Activated CD8-positive, alpha-beta T cell treated with anti-CD3 and anti-CD28 coated beads, Interleukin-2, amount 10 ng/mL, durations not matched to agents 7 days and 5 days (primary cell): ENCODE measurements around the gene MBD3. TPM values are rescaled to one million over a fixed set of nuclear protein-coding genes. Genes with fewer than 3 reads are reported as not detected.
"Not testable (repeated sequence)": the region's sequence is repeated elsewhere in the genome, so short reads cannot be mapped to it uniquely, and the experiment has no call there.

Experiments
- ATAC-seq: fragments of 150-1000 bp; cut with Tn5 transposase; one replicate; pipeline ENCODE4 v1.10.0; 2021; ENCODE audit warnings: moderate library complexity
- CTCF ChIA-PET: fragments of 350-600 bp; sonication (Branson Sonifier 250); formaldehyde crosslinking; loops from one replicate; lab custom pipeline; 2021; ENCODE audit warnings: antibody characterized with exemption; lab: Charles Lee
- POLR2A ChIA-PET: fragments of 350-600 bp; sonication (Branson Sonifier 250); formaldehyde crosslinking; loops from one replicate; lab custom pipeline; 2021; ENCODE audit warnings: antibody characterized with exemption; lab: Charles Lee
- DNase-seq: peaks from one replicate; pipeline ENCODE4 v3.0.0-alpha.2; 2020
- H3K27ac Mint-ChIP-seq: one replicate; pipeline ENCODE4 v1.8.0; 2021; ENCODE audit warnings: mild to moderate bottlenecking, mixed read lengths
- H3K27me3 Mint-ChIP-seq: one replicate; pipeline ENCODE4 v1.8.0; 2021; ENCODE audit warnings: low read depth, mixed read lengths
- H3K36me3 Mint-ChIP-seq: one replicate; pipeline ENCODE4 v1.8.0; 2021; ENCODE audit warnings: low read depth, mixed read lengths
- H3K4me1 Mint-ChIP-seq: one replicate; pipeline ENCODE4 v1.8.0; 2021; ENCODE audit warnings: low read depth, mixed read lengths
- H3K4me3 Mint-ChIP-seq: one replicate; pipeline ENCODE4 v1.8.0; 2021; ENCODE audit warnings: mild to moderate bottlenecking, mixed read lengths
- H3K9me3 Mint-ChIP-seq: one replicate; pipeline ENCODE4 v1.8.0; 2022; ENCODE audit warnings: mixed read lengths; ENCODE audit not compliant: insufficient read depth
- total RNA-seq, 2 experiments: library from RNA; stranded (reverse); gene quantifications; one replicate each; pipeline ENCODE4 v1.2.3, GENCODE V29; 2021

Gene MBD3
- total RNA-seq, 2 experiments from 2014 or later = 98.4 to 102 TPM

DNA sequence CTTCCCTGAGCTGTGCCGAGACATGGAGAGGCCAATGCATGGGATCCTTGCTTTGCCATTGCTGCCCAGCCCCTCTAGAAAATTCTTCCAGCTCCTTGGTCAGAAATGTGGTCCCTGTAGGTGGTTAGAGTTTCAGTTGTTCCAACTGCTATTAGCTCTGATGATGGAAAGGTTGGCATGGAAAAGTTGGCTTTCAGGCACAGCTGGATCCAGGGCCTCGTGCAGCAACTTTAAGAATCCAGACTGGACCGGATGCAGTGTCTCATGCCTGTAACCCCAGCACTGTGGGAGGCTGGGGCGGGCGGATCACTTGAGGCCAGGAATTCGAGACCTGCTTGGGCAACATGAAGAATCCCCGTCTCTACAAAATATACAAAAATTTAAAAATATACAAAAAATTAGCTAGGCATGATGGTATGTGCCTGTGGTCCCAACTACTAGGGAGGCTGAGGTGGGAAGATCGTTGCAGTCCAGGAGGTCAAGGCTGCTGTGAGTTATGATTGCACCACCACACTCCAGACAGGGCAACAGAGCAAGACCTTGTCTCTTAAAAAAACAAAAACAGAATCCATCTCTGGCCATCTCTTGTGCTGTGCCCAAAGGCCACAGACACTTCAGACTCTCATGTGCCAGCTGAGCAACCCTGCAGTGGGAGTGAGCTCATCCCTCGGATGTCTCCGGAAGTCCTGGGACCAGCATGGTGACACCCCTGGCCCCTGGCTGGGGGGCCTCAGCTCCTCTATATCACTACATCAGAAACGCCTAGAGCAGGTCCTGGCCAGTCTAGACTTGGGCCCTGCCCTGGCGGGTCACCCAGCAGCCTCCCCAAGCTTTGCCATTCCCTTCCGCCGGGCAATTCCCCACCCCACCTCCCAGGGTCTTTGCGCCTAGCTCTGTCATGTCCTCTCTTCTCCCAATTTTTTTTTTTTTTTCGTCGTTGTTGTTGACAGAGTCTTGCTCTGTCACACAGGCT is 41.3 kb downstream of the MBD3 start:
- peaks cover under 1% of the 10 kb centered on the region for H3K4me1 Mint-ChIP-seq
- POLR2A ChIA-PET = no interaction called here
- no peak overlapping the region for H3K27ac Mint-ChIP-seq
- CTCF ChIA-PET = interaction anchor here (1.5 kb wide), 1 partner anchor 245 kb away, joined by 3 read pairs; no protein-coding TSS in a partner anchor
- no peak for ATAC-seq
- H3K4me3 Mint-ChIP-seq = no peak overlapping the region
- no peaks in the 10 kb centered on the region for H3K36me3 Mint-ChIP-seq
- no peak for DNase-seq
- H3K27me3 Mint-ChIP-seq = peaks cover 6% of the 10 kb centered on the region
- H3K9me3 Mint-ChIP-seq = no peaks in the 10 kb centered on the region

DNA sequence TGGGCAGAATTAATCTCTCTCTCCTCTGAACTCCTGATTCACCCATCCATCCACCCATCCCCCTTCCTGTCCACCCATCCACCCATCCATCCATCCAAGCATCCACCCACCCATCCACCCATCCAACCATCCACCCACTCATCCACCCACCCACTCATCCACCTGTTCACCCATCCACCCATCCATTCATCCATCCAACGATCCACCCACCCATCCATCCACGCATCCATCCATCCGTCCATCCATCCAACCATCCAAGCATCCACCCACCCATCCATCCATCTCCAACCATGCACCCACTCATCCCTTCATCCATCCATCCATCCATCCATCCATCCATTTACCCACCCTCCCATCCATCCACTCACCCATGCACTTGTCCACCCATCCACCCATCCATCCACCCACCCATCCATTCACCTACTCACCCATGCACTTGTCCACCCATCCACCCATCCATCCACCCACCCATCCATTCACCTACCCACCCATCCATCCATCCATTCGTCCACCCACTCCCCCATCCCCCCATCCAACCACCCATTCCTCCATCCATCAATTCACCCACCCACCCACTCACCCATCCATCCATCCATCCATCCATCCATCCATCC is 43.2 kb downstream of the MBD3 start:
- Mint-ChIP-seq H3K4me1 (peaks cover 4% of the 10 kb centered on the region), H3K27me3 (peaks cover 6% of the 10 kb centered on the region), H3K4me3 (no peak overlapping the region), H3K27ac (no peak overlapping the region), H3K36me3 (no peaks in the 10 kb centered on the region), H3K9me3 (no peaks in the 10 kb centered on the region)
- ChIA-PET POLR2A (no interaction called here), CTCF (no interaction called here)
- DNase-seq = no peak
- no peak for ATAC-seq

DNA sequence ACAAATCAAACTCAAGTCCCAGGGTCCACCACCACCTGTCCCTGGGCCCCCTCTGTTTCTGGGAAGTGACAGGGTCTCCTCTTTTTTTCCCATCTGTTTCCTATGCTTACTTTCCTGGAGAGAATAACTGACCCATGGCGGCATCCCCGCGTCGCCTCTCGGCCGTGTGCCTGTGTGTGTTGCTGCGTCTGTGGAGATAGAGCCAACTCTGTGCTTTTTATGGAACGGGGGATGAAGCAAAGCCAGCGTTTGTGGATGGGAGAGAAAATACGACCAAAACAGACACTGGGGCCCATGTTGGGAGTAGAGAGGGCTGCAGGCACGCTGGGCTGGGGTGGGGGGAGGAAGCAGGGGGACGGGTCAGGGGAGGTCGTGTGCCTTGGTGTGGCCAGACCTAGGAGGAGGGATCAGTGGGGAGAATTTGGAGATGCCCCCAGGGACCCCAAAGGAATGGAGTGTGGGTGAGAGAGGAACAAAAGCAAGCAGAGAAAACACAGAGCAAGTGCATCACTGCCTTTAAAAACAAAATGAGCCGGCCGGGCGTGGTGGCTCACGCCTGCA is 52.2 kb downstream of the MBD3 start:
- no peaks in the 10 kb centered on the region for H3K9me3 Mint-ChIP-seq
- ChIA-PET POLR2A (no interaction called here), CTCF (no interaction called here)
- ATAC-seq (no peak), DNase-seq (no peak)
- H3K36me3 Mint-ChIP-seq = no peaks in the 10 kb centered on the region
- H3K27me3 Mint-ChIP-seq = peaks cover 11% of the 10 kb centered on the region
- H3K27ac Mint-ChIP-seq = no peak overlapping the region
- H3K4me1 Mint-ChIP-seq = no peaks in the 10 kb centered on the region
- no peak overlapping the region for H3K4me3 Mint-ChIP-seq

DNA sequence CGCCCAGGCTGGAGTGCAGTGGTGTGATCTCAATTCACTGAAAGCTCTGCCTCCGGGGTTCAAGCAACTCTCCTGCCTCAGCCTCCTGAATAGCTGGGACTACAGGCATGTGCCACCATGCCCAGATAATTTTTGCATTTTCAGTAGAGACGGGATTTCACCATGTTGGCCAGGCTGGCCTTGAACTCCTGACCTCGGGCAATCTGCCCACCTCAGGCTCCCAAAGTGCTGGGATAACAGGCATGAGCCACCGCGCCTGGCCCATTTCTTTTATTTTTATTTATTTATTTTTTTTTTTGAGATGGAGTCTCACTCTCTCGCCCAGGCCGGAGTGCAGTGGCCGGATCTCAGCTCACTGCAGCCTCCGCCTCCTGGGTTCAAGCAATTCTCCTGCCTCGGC is 52.9 kb downstream of the MBD3 start:
- H3K36me3 Mint-ChIP-seq, POLR2A ChIA-PET, H3K4me1 Mint-ChIP-seq, H3K9me3 Mint-ChIP-seq, H3K4me3 Mint-ChIP-seq, H3K27ac Mint-ChIP-seq, ATAC-seq, DNase-seq, CTCF ChIA-PET: not testable (repeated sequence)
- peaks cover 11% of the 10 kb centered on the region for H3K27me3 Mint-ChIP-seq

DNA sequence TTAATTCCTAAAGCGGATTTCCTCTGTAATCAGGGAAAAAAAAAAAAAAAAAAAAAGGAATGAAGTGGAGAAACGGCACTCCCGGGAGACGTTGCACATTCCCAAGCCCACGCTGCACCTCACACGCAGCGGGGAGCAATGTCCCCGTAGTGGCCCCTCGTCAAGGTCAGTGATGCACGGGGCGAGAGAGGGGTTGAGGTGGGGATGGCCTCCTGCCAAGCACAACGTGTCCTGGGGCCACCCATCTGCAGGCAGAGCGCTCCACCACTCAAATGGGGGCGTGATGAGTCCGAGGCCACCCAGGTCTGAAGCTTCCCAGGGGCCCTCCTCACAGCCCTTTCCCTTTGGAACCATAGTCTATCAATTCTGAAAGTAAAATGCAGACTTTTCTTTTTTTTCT is 53.7 kb downstream of the MBD3 start:
- no peak for DNase-seq
- H3K9me3 Mint-ChIP-seq = no peaks in the 10 kb centered on the region
- H3K4me1 Mint-ChIP-seq = no peaks in the 10 kb centered on the region
- ChIA-PET POLR2A (no interaction called here), CTCF (interaction anchor here (0.7 kb wide), 1 partner anchor 61 kb away, joined by 3 read pairs; no protein-coding TSS in a partner anchor)
- no peaks in the 10 kb centered on the region for H3K36me3 Mint-ChIP-seq
- H3K4me3 Mint-ChIP-seq = no peak overlapping the region
- H3K27me3 Mint-ChIP-seq = peaks cover 11% of the 10 kb centered on the region
- H3K27ac Mint-ChIP-seq = no peak overlapping the region
- ATAC-seq = no peak

DNA sequence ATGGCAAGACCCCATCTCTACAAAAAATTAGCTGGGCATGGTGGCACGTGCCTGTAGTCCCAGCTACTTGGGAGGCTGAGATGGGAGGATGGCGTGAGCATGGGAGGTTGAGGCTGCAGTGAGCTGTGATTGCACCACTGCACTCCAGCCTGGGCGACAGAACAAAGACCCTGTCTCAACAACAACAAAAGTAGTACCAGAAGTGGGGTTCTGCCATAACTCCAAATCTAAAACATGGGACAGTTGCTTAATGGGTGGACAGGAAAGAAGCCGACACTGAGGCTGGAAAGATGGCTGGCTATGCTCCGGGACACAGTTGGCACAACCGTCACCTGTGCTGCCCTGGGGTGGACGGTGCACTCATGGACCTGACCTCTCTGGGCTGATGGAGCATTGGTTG is 57.0 kb downstream of the MBD3 start:
- POLR2A ChIA-PET, H3K9me3 Mint-ChIP-seq, H3K27me3 Mint-ChIP-seq, ATAC-seq, H3K36me3 Mint-ChIP-seq, H3K27ac Mint-ChIP-seq, H3K4me3 Mint-ChIP-seq, H3K4me1 Mint-ChIP-seq, DNase-seq: not testable (repeated sequence)
- CTCF ChIA-PET = interaction anchor here (0.6 kb wide), 1 partner anchor 206 kb away, joined by 3 read pairs; no protein-coding TSS in a partner anchor

DNA sequence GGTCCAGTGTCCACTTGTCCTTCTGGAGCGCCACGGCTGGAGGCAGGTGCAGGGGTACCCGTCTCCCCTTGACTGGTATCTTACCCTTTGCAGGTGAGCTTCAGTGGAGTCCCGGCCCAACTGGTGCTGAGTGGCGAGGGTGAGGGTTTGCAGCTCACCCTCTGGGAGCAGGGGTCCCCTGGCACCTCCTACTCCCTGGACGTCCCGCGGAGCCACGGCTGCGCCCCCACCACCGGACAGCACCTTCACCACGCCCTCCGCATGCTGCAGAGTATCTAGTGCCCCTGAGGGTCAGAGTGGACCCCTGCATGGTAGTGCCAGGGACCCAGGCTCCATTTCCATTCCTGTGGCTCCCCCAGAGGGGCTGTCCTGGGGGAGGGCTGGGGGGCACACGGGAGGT is 57.7 kb downstream of the MBD3 start:
- no peak overlapping the region for H3K4me3 Mint-ChIP-seq
- no peak for ATAC-seq
- ChIA-PET POLR2A (no interaction called here), CTCF (no interaction called here)
- H3K27me3 Mint-ChIP-seq = no peaks in the 10 kb centered on the region
- H3K4me1 Mint-ChIP-seq = no peaks in the 10 kb centered on the region
- no peaks in the 10 kb centered on the region for H3K36me3 Mint-ChIP-seq
- H3K9me3 Mint-ChIP-seq = no peaks in the 10 kb centered on the region
- no peak overlapping the region for H3K27ac Mint-ChIP-seq
- DNase-seq = no peak

DNA sequence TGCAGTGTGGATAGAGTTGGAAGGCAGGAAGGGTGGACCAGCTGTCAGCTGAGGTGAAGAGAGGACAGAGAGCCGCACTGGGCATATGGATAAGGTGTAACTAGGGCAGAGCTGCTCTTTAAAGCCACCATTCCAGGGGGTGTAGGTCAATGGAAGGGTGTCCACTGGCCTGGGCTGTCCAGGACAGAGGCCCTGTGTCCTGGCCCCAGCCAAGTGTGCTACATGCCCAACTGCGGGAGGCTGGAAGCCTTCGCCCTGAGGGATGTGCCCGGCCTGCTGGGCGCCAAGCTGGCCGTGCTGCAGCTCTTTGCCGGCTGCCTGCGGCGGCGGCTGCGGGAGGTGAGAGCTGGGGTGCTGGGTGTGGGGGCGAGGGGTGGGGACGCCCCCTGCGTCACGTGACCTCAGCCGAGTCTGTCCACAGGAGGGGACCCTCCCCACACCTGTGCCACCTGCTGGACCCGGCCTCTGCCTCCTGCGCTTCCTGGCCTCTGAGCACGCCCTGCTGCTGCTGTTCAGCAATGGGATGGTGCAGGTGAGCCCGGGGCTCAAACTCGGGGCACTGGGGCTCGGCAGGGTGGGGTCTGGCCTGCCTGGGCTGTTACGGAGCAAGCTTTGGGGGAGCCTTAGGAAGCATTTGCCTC is 59.0 kb downstream of the MBD3 start:
- CTCF ChIA-PET = no interaction called here
- Mint-ChIP-seq H3K9me3 (no peaks in the 10 kb centered on the region), H3K4me1 (no peaks in the 10 kb centered on the region)

DNA sequence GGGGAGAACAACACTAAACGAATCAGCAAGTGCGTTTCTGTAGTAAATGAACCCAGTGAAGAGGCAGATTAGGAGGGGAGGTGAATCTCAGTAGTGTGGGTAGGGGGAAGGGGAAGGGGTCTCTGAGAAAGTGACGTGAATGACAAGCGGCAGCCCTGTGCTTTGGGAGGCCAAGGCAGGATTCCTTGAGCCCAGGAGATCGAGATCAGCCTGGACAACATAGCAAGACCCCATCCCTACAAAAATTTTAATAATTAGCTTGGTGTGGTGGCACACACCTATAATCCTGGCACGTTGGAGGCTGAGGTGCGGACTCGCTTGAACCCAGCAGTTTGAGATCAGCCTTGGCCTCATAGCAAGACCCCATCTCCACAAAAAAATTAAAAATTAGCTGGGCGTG is 60.7 kb downstream of the MBD3 start:
- POLR2A ChIA-PET = no interaction called here
- no peak for ATAC-seq

More for the DNA sequence above, 59.0 kb downstream of the MBD3 start:
- Mint-ChIP-seq H3K27ac (no peak overlapping the region), H3K36me3 (no peaks in the 10 kb centered on the region), H3K27me3 (no peaks in the 10 kb centered on the region), H3K4me3 (no peak overlapping the region)
- no peak for DNase-seq
- POLR2A ChIA-PET = no interaction called here
- no peak for ATAC-seq

DNA sequence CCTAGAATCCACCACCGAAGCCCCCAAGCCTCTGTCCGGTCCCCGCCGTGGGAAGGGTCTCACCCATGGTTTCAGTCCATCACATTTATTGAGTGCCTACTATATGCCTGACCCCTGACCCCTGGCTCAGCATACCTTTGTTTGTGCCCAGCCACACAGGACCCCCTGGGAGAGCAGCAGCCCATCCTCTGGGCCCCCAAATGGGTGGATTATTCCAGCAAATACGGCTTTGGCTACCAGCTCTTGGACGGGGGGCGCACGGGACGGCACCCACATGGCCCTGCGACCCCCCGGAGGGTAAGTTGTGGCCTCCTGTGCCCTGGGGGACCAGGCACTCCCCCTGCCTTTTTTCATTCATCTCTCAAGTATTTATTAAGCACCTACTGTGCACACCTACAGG is 61.1 kb downstream of the MBD3 start:
- ATAC-seq = no peak
- CTCF ChIA-PET = no interaction called here
- POLR2A ChIA-PET = no interaction called here
- no peak overlapping the region for H3K27ac Mint-ChIP-seq
- no peak overlapping the region for H3K4me3 Mint-ChIP-seq
- H3K27me3 Mint-ChIP-seq = no peaks in the 10 kb centered on the region
- no peaks in the 10 kb centered on the region for H3K9me3 Mint-ChIP-seq
- no peaks in the 10 kb centered on the region for H3K4me1 Mint-ChIP-seq
- no peaks in the 10 kb centered on the region for H3K36me3 Mint-ChIP-seq
- DNase-seq = no peak

More for the DNA sequence above, 60.7 kb downstream of the MBD3 start:
- CTCF ChIA-PET = no interaction called here
- H3K9me3 Mint-ChIP-seq = no peaks in the 10 kb centered on the region
- no peak overlapping the region for H3K27ac Mint-ChIP-seq
- no peaks in the 10 kb centered on the region for H3K36me3 Mint-ChIP-seq
- H3K27me3 Mint-ChIP-seq = no peaks in the 10 kb centered on the region
- no peak overlapping the region for H3K4me3 Mint-ChIP-seq
- H3K4me1 Mint-ChIP-seq = no peaks in the 10 kb centered on the region
- no peak for DNase-seq

DNA sequence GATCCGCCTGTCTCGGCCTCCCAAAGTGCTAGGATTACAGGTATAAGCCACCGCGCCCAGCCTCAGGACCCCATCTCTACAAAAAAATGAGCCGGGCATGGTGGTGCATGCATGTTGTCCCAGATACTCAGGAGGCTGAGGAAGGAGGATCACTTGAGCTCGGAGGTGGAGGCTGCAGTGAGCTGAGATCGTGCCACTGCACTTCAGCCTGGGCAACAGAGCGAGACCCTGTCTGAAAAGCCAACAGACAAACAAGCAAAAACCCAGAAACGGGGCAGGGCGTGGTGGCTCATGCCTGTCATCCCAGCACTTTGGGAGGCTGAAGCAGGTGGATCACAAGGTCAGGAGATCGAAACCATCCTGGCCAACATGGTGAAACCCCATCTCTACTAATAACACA is 61.8 kb downstream of the MBD3 start:
- H3K4me1 Mint-ChIP-seq, ATAC-seq, DNase-seq, H3K27ac Mint-ChIP-seq, CTCF ChIA-PET, H3K4me3 Mint-ChIP-seq, H3K9me3 Mint-ChIP-seq, H3K36me3 Mint-ChIP-seq, POLR2A ChIA-PET, H3K27me3 Mint-ChIP-seq: not testable (repeated sequence)
